Hematopoietic multipotent progenitor cell treated with erythropoietin and hydrocortisone succinate and interleukin-3 and kit ligand, for 6 days (in vitro differentiated cells): Measurements from ENCODE around the gene DTX2.
"Not testable (repeated sequence)": the region's sequence is repeated elsewhere in the genome, so short reads cannot be mapped to it uniquely, and the experiment has no call there.

ENCODE experiments used
- DNase-seq: peaks from one replicate; pipeline ENCODE4 v3.0.0-alpha.2; 2015

Gene DTX2

DNA sequence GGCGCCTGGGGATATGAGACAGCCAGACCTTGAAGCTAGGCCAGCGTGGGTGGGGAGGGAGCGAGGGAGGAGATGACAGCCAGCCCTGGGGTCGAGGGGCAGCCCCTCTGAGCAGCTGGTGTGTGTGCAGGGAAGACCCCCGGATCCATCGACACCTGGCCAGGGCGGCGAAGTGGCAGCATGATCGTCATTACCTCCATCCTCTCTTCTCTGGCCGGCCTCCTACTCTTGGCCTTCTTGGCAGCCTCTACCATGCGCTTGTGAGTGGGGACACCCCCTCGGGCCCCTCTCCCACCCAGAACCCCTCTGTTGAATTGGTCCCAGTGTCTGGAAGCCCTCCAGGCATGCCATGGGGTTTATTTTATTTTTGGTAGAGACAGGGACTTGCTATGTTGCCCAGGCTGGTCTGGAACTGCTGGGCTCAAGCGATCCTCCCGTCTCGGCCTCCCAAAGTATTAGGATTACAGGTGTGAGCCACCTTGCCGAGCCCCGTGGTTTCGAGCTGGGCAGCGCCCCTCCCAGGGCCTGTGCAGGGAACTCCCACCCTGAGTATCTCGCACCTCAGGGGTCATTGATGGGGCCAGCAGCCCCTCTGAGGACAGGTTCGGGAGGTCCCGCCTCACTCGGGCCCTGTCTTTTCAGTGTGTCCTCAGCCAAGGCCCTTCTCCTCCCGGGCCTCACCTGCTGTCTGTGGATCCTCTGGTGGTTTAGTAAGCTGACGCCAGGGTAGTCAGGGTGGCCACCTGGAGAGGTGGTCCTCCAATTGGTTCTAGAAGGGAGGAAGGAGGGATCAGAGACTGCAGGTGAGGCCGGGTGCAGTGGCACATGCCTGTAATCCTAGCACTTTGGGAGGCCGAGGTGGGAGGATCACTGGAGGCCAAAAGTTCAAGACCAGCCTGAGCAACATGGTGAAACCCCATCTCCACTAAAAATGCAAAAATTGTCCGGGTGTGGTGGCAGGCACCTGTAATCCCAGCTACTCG lies 52.6 kb downstream of the DTX2 start:
- no peak for DNase-seq

DNA sequence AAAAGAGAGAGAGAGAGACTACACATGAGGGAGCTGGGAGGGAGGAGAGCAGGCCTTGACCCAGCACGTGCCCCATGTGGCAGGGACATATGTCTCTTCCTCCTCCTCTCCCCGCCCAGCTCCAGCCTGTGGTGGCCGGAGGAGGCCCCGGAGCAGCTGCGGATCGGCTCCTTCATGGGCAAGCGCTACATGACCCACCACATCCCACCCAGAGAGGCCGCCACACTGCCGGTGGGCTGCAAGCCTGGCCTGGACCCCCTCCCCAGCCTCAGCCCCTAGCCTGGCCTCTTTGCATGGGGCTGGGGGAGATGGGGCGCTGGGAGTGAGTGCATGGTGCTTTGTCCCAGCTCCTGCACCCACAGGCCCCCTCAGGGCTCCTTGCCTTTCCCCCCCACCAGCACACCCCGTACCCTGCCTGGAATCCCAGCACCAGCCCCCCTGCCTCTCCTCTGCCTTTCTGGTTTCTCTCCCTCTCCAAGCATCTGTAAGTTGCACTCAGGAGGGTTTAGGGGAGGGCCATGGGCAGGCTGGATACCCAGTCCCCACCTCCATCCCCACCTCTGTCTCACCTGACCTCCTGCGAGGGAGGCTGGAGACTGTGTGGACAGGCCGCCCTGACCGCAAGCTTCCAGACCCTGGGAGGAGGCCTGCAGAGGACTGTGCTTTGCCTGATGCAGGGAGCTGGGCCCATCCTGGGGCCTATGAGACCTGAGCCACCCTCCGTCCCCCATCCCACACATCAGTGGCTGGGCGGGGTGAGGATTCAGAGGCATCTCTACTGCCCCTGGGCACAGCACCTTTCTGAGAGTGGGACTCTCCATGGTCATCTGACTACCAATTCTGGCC lies 53.6 kb downstream of the DTX2 start:
- no peak for DNase-seq

DNA sequence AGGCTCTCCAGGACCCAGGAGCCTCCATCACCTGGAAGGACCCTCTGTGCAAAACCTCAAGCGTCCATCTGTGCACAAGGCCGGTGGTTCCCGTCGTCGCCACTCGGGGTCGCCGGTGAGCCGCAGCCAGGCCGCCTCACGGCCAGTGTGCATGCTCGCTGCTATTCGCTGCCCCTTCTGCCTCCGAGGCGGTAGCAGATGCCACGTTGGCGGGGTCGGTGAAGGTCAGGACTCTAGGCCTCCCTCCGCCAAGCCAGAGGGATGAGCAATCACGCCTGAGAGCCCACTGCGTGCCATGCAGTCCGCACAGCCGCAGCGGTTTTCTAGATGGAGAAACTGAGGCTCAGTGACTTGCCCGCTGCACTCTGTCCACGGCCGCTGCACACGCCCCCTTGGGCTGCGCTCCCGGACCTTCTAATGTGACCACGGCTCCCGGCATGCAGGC lies 54.5 kb downstream of the DTX2 start:
- peak; percentile 40 for DNase-seq

DNA sequence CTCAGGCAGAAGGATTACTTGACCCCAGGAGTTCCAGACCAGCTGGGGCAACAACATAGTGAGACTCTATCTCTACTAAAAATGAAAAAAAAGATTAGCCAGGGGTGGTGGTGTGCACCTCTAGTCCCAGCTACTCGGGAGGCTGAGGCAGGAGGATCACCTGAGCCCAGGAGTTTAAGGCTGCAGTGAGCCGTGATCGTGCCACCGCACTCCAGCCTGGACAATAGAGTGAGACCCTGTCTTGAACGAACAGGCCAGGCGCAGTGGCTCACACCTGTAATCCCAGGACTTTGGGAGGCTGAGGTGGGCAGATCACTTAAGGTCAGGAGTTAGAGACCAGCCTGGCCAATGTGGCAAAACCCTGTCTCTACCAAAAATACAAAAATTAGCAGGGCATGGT lies 55.4 kb downstream of the DTX2 start:
- not testable (repeated sequence) for DNase-seq

DNA sequence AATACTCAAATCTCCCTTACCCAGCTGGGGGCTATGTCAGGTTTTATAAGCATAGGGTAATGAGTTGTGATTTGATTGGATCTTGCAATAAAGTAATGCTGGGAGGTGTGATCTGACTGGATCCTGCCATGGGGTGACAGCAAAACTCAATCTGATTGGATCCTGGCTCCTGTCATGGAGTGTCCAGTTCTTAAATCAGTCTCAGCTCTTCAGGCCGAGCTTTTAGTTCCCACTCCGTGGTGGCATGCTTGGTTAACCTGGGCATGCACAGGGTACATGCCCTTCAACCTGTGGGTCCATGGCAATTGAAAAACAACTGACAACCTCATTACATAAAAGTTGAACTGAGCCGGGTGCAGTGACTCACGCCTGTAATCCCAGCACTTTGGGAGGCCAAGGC lies 64.7 kb downstream of the DTX2 start:
- not testable (repeated sequence) for DNase-seq

DNA sequence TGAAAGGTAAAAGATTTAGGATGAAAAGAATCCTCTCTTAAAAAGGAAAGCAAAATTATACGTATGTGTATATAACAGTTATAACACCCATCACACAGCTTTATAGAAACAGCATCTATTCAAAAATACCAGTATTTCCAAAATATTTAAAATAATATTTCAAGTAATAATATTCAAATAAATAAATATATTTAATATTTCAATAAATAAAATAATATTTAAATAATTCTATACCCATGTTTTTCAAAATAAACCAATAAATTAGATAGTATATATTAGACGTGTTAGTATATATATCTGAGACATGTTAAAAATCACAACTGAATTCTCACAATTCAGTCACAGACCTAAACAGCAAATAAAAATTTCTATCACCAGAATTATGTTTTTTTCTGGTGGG lies 70.1 kb downstream of the DTX2 start:
- DNase-seq, result not testable (repeated sequence)

DNA sequence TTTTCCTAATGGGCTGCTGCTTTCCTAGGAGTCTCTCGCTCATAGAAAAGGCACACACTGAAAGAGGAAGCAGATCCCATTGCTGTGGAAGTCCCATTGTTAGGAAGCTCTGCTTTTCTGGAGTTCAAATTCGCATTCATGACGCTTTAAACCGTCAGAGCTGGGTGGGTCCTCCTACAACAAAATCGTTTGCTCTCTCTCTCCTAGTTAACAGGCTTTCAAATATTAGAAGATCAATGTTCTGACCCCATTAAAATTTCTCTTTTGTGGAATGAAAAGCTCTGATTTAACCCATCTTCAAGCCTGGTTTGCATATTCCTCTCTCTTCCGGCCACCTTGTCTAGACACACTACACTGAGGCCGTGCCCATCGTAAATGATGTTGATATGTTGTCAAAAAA lies 81.7 kb downstream of the DTX2 start, which contains the start of gene SPDYE16:
TSS of gene SPDYE16 (minus strand) at position 101 of the 400 bp plus-strand sequence. CDS start 1,838 bp downstream, outside the sequence.
- not testable (repeated sequence) for DNase-seq

DNA sequence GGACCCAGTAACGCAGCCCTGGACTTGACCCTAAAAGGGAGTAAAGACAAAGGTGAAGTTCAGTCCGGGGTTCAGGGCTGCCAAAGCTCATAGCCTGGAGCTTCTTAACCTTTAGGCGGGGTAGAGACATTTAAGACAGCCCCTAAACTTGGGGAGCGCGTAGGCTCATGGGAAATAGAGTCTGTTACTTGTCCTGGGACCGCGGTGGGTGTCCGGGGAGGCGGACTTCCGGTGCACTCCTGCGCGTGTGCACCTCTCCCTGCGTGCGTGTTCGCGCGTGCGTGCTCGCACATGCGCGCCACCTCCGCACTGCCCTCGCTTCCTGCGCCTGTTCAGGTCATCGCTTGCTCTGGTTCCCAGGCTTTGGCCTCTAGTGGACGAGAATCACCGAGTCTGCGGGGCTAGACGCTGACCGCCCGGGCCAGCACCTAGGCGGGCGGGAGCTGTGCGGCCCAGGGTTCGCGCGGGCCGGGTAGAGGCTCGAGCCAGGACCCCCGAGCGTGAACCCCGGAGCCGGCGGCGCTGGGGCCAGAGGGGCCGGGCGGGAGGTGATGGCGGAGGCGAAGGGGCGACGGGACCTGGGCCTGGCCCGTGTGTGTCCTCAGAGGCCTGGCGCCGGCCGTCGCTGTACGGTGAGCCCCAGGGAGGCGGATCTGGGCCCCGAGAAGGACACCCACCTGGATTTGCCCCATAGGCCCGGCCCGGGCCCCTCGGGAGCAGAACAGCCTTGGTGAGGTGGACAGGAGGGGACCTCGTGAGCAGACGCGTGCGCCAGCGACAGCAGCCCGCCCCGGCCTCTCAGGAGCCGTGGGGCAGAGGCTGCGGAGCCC lies 87.7 kb downstream of the DTX2 start:
- DNase-seq, result peak; percentile 96

DNA sequence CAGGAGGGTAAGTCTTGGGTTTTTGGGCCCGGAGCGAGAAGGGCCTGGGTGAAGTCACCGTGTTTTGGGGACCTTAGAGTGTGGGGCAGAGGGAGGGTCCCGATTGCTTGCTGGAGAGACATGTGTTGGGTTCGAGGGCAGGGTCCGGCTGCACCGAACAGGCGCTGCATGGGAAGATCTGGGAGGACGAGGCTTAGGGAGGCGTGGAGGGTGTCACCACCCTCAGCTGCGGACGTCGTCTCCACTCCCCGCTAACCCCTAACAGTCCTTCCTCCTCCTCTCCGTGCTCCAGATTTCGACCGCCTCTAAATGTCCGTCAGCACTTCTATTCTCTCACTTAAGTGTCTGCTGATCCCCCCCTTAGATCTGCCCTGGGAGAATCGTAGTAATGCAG lies 88.3 kb downstream of the DTX2 start:
- DNase-seq, result peak; percentile 13

DNA sequence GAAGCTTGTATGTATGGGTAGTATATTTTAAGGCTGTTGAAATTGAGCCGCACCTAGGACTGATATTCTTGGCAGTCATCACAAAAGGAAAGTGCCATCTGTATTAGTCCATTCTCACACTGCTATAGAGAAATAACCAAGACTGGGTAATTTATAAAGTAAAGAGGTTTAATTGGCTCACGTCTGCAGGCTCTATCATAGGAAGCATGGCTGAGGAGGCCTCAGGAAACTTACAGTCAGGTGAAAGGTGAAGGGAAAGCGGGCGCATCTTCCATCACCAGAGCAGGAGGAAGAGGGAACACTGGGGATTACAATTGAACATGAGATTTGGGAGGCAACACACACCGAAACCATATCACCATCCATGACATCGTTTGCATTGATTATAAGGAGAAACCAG lies 90.5 kb downstream of the DTX2 start:
- not testable (repeated sequence) for DNase-seq
